ENCODE data around the gene B4GALT4. TPM values are rescaled to one million over a fixed set of nuclear protein-coding genes. Genes with fewer than 3 reads are reported as not detected.

B4GALT4 gene
- total RNA-seq, 4 donors from 2014 or later, result 15.6 to 23.9 (median 17.5) TPM

DNA sequence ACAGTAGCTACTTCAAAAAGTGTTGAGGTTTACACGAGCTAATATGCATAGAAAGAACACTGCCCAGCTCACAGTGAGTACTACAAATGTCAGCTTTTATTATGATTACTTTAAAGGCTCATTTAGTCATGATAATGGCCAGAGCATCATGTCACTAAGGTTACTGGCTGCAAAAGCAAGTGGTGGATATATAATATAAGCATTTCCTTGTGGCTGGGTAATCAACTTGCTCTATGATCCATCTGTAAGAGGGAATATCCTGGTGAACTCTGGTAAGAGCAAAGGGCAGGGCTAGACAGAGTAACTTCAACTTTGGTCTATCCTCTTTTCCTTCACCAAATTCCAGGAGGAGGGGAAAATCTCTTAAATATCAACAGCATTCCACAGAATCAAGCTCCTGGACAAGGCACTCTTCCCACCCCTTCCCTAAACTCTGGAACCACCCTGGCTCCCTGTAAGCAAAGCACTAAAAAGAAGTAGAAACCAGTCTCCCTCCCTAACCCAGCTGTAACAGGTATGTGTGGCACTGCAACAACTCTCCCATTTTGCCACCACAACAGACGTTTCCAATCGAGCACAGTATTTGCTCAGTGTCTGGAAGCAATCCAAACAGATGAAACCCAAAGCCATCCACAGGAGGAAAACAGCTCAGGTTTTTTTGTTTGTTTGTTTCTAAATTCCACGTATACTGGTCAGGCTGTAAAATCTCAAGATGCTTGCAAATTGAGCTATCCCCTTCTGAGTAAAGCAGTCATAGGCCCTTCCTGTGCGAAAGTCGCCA is 13.4 kb downstream of the B4GALT4 start:
- Histone ChIP-seq H3K27ac (no peak overlapping the region), H3K9me3 (no peaks in the 10 kb centered on the region), H3K4me3 (no peak overlapping the region), H3K4me1 (no peaks in the 10 kb centered on the region), H3K36me3 (peaks cover 0 to 88% of the 10 kb centered on the region in 2 donors), H3K27me3 (no peaks in the 10 kb centered on the region)
- WGBS, 2 donors (ENCODE audit: low coverage in 1 of 2), result 48 to 77% methylated on average over 2 to 6 of the region's 6 CpGs
- no peak for TF ChIP-seq EP300 (IDR thresholded peaks at IDR 0.05)
- ATAC-seq, result no peak

DNA sequence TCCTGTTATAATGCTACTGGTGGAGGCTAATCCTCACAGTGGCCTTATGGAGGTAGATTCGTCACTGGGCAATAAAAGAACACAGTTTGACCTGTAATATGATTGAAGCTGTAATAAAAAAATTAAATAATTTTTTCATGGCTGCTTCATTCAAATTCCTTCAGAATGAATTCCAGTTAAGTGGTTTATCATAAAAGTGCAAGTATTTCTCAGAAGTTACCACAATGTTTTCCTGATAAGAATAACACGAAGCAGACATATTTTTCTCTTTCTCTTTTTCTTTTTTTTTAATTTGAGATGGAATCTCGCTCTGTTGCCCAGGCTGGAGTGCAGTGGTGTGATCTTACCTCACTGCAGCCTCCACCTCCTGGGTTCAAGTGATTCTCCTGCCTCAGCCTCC is 15.6 kb downstream of the B4GALT4 start:
- no peak overlapping the region for H3K27ac ChIP-seq
- peaks cover 0 to 96% of the 10 kb centered on the region in 2 donors for H3K36me3 ChIP-seq
- H3K4me1 ChIP-seq, result no peaks in the 10 kb centered on the region
- 92% methylated on average over 3 of the region's 3 CpGs for WGBS, 2 donors (ENCODE audit: low coverage in 1 of 2)
- H3K9me3 ChIP-seq, result no peaks in the 10 kb centered on the region
- no peak for TF ChIP-seq POLR2A (IDR thresholded peaks at IDR 0.05)
- TF ChIP-seq, protein P1, sequence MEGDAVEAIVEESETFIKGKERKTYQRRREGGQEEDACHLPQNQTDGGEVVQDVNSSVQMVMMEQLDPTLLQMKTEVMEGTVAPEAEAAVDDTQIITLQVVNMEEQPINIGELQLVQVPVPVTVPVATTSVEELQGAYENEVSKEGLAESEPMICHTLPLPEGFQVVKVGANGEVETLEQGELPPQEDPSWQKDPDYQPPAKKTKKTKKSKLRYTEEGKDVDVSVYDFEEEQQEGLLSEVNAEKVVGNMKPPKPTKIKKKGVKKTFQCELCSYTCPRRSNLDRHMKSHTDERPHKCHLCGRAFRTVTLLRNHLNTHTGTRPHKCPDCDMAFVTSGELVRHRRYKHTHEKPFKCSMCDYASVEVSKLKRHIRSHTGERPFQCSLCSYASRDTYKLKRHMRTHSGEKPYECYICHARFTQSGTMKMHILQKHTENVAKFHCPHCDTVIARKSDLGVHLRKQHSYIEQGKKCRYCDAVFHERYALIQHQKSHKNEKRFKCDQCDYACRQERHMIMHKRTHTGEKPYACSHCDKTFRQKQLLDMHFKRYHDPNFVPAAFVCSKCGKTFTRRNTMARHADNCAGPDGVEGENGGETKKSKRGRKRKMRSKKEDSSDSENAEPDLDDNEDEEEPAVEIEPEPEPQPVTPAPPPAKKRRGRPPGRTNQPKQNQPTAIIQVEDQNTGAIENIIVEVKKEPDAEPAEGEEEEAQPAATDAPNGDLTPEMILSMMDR (IDR thresholded peaks at IDR 0.05), result no peak
- H3K4me3 ChIP-seq, result no peak overlapping the region
- no peak for ATAC-seq
- no peaks in the 10 kb centered on the region for H3K27me3 ChIP-seq

DNA sequence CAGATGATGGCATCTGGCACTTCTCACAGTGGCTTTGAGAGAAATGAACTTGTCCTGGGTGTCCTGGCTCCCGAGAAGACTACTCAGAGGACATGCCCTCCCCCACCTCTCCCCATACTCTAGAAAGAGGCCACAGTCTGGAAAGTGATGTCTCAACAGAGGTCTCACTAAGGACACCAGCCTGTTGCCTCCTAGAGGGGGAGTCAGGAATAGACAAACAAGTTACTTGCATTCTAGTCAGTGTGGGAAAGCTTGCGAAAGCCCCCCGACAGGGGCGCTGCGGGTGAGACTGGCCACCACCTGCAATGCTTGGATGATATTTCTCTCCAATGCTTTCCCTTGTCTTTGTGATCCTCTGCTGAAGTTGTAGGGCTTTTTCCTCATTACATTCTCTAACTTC is 17.2 kb downstream of the B4GALT4 start:
- no peak overlapping the region for H3K4me3 ChIP-seq
- TF ChIP-seq, protein P1 (IDR thresholded peaks at IDR 0.05), result no peak
- no peak for TF ChIP-seq POLR2A (IDR thresholded peaks at IDR 0.05)
- no peak for TF ChIP-seq POLR2AphosphoS5 (IDR thresholded peaks at IDR 0.05)
- TF ChIP-seq EP300 (IDR thresholded peaks at IDR 0.05), result no peak
- H3K36me3 ChIP-seq, result peaks cover 0 to 95% of the 10 kb centered on the region in 2 donors
- H3K27me3 ChIP-seq, result no peaks in the 10 kb centered on the region
- WGBS, 2 donors (ENCODE audit: low coverage in 1 of 2), result 60 to 90% methylated on average over 1 to 5 of the region's 5 CpGs
- H3K4me1 ChIP-seq, result no peaks in the 10 kb centered on the region
- ATAC-seq, result no peak
- no peak overlapping the region for H3K27ac ChIP-seq
- H3K9me3 ChIP-seq, result no peaks in the 10 kb centered on the region

DNA sequence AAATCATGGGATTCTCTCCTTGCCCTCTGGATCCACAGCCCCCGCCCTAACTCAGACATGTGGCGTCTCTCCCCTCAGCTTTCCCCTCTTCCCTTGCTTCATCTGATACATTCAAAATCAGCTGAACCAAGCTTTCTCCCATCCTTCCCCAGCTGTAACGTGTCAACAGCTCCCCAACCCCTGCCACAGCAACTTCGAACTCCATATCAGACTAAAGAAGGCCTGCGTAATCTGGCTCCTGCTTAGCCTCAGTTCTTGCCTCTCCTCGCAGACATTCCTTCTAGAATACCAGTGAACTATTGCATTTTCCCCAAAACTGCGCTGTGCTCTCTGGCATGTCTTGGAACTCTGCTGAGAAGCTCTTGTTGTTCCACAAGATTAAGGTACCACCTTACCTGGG is 18.3 kb downstream of the B4GALT4 start:
- TF ChIP-seq EP300 (IDR thresholded peaks at IDR 0.05) (no peak), POLR2A (IDR thresholded peaks at IDR 0.05) (no peak), POLR2AphosphoS5 (IDR thresholded peaks at IDR 0.05) (no peak)
- TF ChIP-seq, protein P1 (IDR thresholded peaks at IDR 0.05), result no peak
- Histone ChIP-seq H3K4me1 (no peaks in the 10 kb centered on the region), H3K27ac (no peak overlapping the region), H3K9me3 (no peaks in the 10 kb centered on the region), H3K4me3 (no peak overlapping the region), H3K36me3 (peaks cover 0 to 95% of the 10 kb centered on the region in 2 donors), H3K27me3 (no peaks in the 10 kb centered on the region)
- WGBS, 2 donors (ENCODE audit: low coverage in 1 of 2), result 83 to 94% methylated on average over 5 to 7 of the region's 7 CpGs
- ATAC-seq, result no peak

DNA sequence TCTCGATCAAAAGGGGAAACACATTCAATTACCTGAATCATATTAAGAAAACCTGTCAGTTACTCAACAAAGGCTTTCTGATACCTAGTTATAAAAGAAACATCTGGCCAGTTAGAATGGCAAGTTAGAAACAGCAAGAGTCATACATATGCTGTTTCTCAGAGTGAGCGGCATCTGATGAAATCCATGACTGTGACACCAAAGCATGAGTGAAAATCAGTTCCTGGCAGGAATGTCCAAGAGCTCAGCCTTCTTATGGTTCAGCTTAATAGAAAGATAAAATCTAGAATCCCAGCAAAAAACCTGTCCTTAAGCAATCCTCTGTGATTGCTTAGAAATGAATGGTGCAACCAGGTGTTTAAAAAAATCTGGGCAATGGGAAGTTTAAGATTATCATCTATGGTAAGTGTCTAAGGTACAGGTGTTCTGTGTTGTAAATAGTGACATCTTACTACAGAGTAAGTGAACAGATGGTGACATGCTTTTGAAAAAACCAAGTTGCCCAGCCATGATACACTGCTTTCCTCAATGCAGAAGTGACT is 18.8 kb downstream of the B4GALT4 start:
- no peak overlapping the region for H3K27ac ChIP-seq
- WGBS, 2 donors (ENCODE audit: low coverage in 1 of 2), result 94 to 100% methylated on average over 2 of the region's 2 CpGs
- H3K36me3 ChIP-seq, result peaks cover 0 to 95% of the 10 kb centered on the region in 2 donors
- no peaks in the 10 kb centered on the region for H3K27me3 ChIP-seq
- no peaks in the 10 kb centered on the region for H3K9me3 ChIP-seq
- TF ChIP-seq EP300 (IDR thresholded peaks at IDR 0.05) (no peak), POLR2A (IDR thresholded peaks at IDR 0.05) (no peak), POLR2AphosphoS5 (IDR thresholded peaks at IDR 0.05) (no peak)
- TF ChIP-seq, protein P1 (IDR thresholded peaks at IDR 0.05), result no peak
- H3K4me1 ChIP-seq, result no peaks in the 10 kb centered on the region
- ATAC-seq, result no peak
- no peak overlapping the region for H3K4me3 ChIP-seq

Measured in gastroesophageal sphincter (tissue), 4 donors.